ENCODE measurements around the gene RAB21. TPM values are rescaled to one million over a fixed set of nuclear protein-coding genes. Genes with fewer than 3 reads are reported as not detected.

The RAB21 gene
- total RNA-seq, 2 donors from 2014 or later = 62.6 to 88.4 TPM

DNA sequence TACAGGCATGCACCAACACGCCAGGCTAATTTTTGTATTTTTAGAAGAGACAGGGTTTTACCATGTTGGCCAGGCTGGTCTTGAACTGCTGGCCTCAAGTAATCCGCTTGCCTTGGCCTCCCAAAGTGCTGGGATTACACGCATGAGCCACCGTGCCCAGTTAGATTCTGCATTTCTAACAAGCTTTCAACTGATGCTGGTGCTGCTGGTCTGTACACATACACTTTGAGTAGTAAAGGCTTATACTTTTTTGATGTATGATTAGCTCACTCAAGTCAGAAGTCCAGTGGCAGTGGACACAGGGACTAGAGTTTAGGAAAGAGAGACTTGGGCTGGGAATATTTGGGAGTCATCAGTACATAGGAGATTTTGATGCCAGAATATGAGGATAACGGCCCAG lies 82.7 kb downstream of the RAB21 start:
- no peak for ATAC-seq
- Mint-ChIP-seq H3K27ac (peak overlapping the region; percentile 65 to 85), H3K9me3 (peaks cover 0 to 4% of the 10 kb centered on the region in 2 donors), H3K36me3 (peaks cover 13 to 29% of the 10 kb centered on the region in 2 donors)
- no peak for DNase-seq (ENCODE audit: low spot score in 2 of 2)

DNA sequence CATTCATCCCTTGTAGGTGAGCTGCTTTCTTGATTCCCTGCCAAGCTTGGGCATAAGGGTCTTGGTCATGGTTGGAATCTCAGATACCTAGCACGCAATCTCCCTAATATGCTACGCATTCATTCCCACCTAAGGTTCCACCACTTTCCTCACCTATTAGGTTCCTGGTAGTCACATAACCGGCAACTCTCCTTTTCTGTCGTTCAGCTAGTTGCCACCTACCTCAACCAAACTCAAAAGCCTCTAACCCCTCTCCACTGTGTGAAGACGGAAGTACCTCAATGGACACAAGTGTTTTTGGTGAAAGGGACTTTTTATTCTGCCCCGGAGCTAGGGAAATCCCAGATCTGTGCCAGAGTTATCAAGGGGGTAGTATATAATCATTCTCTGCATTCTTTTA lies 83.6 kb downstream of the RAB21 start:
- ATAC-seq = no peak
- peak overlapping the region; percentile 29 to 98 for H3K27ac Mint-ChIP-seq

DNA sequence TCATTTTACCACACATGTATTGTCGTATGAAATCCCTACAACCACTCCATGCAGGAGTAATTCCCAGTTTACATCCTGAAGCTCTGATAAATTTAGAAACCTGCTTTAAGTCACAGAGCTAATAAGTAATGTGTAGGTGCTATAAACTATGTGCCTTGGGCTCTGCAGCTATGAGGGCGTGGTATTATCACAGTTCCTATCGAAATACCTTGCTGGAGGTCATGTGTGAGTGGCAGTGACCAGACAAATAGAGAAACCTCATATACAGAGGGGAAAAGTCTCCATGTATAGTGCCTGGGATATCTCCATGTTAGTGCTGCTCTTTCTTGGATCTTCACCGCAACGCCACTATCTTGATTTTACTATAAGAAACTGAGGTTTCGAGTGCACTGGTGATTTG lies 84.0 kb downstream of the RAB21 start:
- DNase-seq (ENCODE audit: low spot score in 2 of 2) = no peak
- Mint-ChIP-seq H3K27ac (peak overlapping the region; percentile 98), H3K36me3 (peaks cover 13 to 29% of the 10 kb centered on the region in 2 donors), H3K9me3 (peaks cover 0 to 4% of the 10 kb centered on the region in 2 donors)
- ATAC-seq = no peak

More for the DNA sequence above, 83.6 kb downstream of the RAB21 start:
- H3K9me3 Mint-ChIP-seq = peaks cover 0 to 4% of the 10 kb centered on the region in 2 donors
- H3K36me3 Mint-ChIP-seq = peaks cover 13 to 29% of the 10 kb centered on the region in 2 donors
- no peak for DNase-seq (ENCODE audit: low spot score in 2 of 2)

DNA sequence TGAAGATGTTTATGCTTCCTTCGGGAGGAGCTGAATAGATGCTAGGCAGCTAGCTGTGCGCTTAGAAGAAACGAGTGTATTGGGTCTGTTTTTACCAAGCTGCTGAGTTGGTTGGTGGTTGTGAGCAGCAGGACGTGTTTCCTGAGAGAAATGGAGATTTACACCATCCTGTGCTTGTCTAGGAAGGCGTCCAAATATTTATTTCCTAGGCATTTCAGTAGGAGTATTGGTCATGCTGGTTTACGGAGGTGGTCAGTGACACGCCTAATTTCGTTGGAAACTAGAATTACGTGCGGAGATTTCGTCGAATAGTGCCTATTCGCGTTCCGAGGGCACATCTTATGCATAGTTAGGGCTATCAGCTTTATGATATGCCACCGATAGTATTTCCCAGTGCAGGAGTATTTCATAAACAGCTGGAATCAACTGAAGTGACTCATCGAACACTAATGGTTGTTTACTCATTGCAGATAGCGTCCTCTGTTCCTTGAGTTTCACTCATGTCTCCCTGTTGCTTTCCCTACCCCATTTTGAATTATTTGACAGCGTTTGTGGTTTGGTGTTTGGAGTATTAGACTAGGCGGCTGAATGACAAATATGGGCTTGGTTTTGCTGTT lies 85.7 kb downstream of the RAB21 start:
- ATAC-seq (peak; percentile 21 to 52), DNase-seq (ENCODE audit: low spot score in 2 of 2) (peak; percentile 13 to 55)
- peaks cover 13 to 29% of the 10 kb centered on the region in 2 donors for H3K36me3 Mint-ChIP-seq
- peaks cover 0 to 4% of the 10 kb centered on the region in 2 donors for H3K9me3 Mint-ChIP-seq
- H3K27ac Mint-ChIP-seq = peak overlapping the region; percentile 98

DNA sequence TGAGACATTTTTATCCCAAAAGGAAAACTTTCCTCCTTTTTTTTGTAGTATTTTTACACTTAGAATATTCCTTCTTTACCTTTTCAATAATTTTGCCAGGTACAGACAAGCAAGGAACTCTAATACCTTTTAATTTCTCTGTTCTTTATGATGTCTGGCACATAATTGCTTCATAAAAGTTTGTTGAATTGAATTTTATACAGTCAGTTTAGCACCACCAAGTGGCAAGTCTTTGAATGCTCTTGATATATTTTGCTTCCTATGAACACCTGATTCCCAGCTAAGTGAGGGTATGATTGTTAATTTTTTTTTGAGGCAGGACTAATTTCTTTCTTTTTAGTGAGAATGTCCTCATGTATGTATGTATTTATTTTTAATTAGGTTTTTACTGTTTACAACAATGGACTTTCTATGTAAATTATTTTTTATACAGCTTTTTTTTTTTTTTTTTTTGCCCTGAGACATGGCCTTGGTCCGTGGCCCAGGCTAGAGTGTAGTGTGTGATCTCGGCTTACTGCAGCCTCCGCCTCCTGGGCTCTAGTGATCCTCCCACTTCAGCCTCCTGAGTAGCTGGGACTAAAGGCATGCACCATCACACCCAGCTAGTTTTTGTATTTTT lies 91.8 kb downstream of the RAB21 start:
- H3K9me3 Mint-ChIP-seq = peaks cover 0 to 4% of the 10 kb centered on the region in 2 donors
- DNase-seq (ENCODE audit: low spot score in 2 of 2) (no peak), ATAC-seq (no peak)
- peaks cover 18 to 20% of the 10 kb centered on the region in 2 donors for H3K36me3 Mint-ChIP-seq
- H3K27ac Mint-ChIP-seq = no peak overlapping the region

DNA sequence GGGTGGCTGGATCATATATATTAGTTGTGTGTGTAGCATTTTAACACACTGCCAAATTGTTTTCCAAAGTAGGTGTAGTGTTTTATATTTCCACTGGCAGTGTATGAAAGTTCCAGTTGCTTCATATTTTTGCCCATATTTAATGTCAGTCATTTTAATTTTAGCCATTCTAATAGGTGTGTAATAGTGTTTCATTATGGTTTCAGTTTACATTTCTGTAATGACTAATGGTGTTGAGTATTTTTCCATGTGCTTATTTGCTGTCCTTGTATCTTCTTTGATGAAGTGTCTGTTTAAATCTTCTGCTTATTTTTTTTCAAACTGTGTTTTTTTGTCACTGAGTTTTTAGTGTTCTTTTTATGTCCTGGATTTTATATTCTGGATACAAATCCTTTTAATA lies 93.5 kb downstream of the RAB21 start:
- H3K36me3 Mint-ChIP-seq = peaks cover 17 to 32% of the 10 kb centered on the region in 2 donors
- no peak overlapping the region for H3K27ac Mint-ChIP-seq
- ATAC-seq = peak; percentile 13 to 74
- DNase-seq (ENCODE audit: low spot score in 2 of 2) = no peak
- H3K9me3 Mint-ChIP-seq = peaks cover 0 to 12% of the 10 kb centered on the region in 2 donors

DNA sequence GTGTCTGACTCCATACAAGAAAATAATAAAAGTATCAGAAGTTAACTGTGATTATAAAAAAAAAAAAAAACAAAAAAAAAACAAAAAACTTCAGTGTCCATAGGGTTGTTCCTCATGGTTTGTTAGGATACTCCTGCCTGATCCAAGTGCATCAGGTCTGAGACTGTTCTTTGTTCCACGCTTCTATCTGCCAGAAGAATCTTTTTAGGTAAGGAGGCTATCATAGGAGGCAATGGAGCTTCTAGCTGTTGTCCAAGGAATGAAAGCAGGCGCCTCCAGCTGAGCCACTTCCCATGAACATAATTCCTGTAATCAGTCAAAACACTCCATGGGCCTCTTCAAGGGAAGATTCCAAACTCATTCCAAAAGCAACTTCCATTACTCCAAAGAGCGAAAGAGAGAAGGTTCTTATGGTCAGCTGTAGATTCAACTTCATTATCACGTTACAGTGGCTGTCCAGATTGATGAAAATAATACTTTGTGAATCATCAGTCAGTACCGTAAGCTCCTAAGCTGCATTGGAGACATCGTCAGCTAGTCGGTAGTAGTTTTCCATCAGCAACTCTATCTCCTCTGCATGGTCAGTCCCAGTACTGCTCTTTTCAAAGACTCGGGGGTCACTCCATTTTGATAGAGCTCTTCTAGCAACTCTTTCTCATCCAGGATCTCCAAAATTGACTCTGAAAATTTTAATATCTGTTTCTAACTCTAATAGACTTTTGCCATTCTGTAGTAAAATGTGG lies 94.6 kb downstream of the RAB21 start:
- no peak for ATAC-seq
- no peak overlapping the region for H3K27ac Mint-ChIP-seq
- peaks cover 23 to 43% of the 10 kb centered on the region in 2 donors for H3K36me3 Mint-ChIP-seq
- DNase-seq (ENCODE audit: low spot score in 2 of 2) = no peak
- H3K9me3 Mint-ChIP-seq = peaks cover 0 to 12% of the 10 kb centered on the region in 2 donors

Other genes with a start within 250 kb of the RAB21 start
- 10 to 100 TPM; 71.3 to 88.8 TPM for gene ZFC3H1, start 91.0 kb upstream of the RAB21 start, total RNA-seq
- 1 to 10 TPM; 7.2 to 7.8 TPM for gene THAP2, start 90.6 kb upstream of the RAB21 start, total RNA-seq
- 10 to 100 TPM; 13.7 to 15.1 TPM for gene TMEM19, start 68.8 kb upstream of the RAB21 start, total RNA-seq
- gene TBC1D15, start 84.9 kb downstream of the RAB21 start, total RNA-seq = 100 to 1,000 TPM in 1 of 2 donors, 10 to 100 TPM in 1; 70.9 to 152 TPM
- not detected for gene TPH2, start 184.0 kb downstream of the RAB21 start, total RNA-seq

All from activated naive CD4-positive, alpha-beta T cell treated with anti-CD3 and anti-CD28 coated beads, Interleukin-2, amount 50 U/mL, for 72 hours (primary cell).